Measurements from ENCODE around the gene JAZF1.

GRCh38 chr7:28114056-28114455 lies 66.5 kb downstream of the JAZF1 start:
- TF ChIP-seq CTCF (IDR thresholded peaks at IDR 0.05) (no peak), POLR2A (IDR thresholded peaks at IDR 0.05) (no peak)
